DND-41 (cell line): Measurements from ENCODE around the gene IFRD1.

ENCODE experiments used
- EZH2 ChIP-seq: IDR thresholded peaks from 3 replicates; pipeline ENCODE4 v1.6.1; 2012; ENCODE audit warnings: borderline replicate concordance, low read depth, mild to moderate bottlenecking, moderate library complexity, low read length, inconsistent platforms; ENCODE audit not compliant: severe bottlenecking
- TF ChIP-seq, protein P1 (sequence below): IDR thresholded peaks from 2 replicates; pipeline ENCODE4 v1.5.1; 2012; ENCODE audit warnings: borderline replicate concordance, low read length, moderate library complexity, mild to moderate bottlenecking; ENCODE audit not compliant: poor library complexity, severe bottlenecking; ENCODE audit errors: extremely low read depth

DNA sequence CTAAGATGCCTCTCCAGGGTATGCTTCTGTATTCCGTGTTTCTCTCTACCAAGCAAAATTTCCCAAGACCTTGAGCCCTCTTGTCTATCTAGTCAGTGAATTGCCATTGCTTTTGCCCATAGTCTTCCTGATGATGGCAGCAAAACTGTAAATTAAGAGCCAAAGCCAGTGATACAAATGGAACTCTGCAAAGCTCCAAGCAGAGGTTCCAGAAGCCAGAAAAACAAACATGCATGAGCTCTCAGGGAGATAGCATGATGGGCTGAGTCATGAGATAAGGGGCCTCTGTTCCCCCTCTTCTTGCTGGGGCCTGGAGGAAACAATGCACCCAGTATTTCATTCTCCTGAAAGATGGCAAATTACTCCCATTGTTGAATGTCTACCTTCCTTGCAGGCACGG, 55.2 kb downstream of the IFRD1 start:
- TF ChIP-seq, protein P1, sequence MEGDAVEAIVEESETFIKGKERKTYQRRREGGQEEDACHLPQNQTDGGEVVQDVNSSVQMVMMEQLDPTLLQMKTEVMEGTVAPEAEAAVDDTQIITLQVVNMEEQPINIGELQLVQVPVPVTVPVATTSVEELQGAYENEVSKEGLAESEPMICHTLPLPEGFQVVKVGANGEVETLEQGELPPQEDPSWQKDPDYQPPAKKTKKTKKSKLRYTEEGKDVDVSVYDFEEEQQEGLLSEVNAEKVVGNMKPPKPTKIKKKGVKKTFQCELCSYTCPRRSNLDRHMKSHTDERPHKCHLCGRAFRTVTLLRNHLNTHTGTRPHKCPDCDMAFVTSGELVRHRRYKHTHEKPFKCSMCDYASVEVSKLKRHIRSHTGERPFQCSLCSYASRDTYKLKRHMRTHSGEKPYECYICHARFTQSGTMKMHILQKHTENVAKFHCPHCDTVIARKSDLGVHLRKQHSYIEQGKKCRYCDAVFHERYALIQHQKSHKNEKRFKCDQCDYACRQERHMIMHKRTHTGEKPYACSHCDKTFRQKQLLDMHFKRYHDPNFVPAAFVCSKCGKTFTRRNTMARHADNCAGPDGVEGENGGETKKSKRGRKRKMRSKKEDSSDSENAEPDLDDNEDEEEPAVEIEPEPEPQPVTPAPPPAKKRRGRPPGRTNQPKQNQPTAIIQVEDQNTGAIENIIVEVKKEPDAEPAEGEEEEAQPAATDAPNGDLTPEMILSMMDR = no peak
- TF ChIP-seq EZH2 = no peak
